GM21360 (cell line): Measurements from ENCODE around the gene COG3.

Source experiments
- ATAC-seq: cut with Tn5 transposase; IDR thresholded peaks from one replicate; pipeline ENCODE4 v1.9.1; 2021; ENCODE audit warnings: mild to moderate bottlenecking, moderate library complexity; ENCODE audit not compliant: unreplicated experiment

The COG3 gene

GRCh38 chr13:45503658-45504057 is 38.9 kb downstream of the COG3 start:
- ATAC-seq = no peak

GRCh38 chr13:45506811-45507210 is 42.1 kb downstream of the COG3 start:
- ATAC-seq = no peak

- no peak for ATAC-seq
Observed at GRCh38 chr13:45508776-45509175, 44.0 kb downstream of the COG3 start.

- no peak for ATAC-seq
Observed at GRCh38 chr13:45510672-45511071, 45.9 kb downstream of the COG3 start.

- ATAC-seq = no peak
Observed at GRCh38 chr13:45511310-45512097, 46.8 kb downstream of the COG3 start.

- ATAC-seq = no peak
Observed at GRCh38 chr13:45512098-45512496, 47.4 kb downstream of the COG3 start.

GRCh38 chr13:45516757-45517156 is 52.0 kb downstream of the COG3 start:
- ATAC-seq = no peak

GRCh38 chr13:45518525-45519245 is 53.9 kb downstream of the COG3 start:
- ATAC-seq = no peak

GRCh38 chr13:45519493-45519892 is 54.8 kb downstream of the COG3 start:
- ATAC-seq = no peak

GRCh38 chr13:45521297-45521696 is 56.6 kb downstream of the COG3 start:
- no peak for ATAC-seq

GRCh38 chr13:45522571-45522970 is 57.8 kb downstream of the COG3 start:
- ATAC-seq = no peak

- ATAC-seq = no peak
Observed at GRCh38 chr13:45527699-45528462, 63.1 kb downstream of the COG3 start.

GRCh38 chr13:45529758-45530157 is 65.0 kb downstream of the COG3 start:
- no peak for ATAC-seq

GRCh38 chr13:45534604-45535003 is 69.9 kb downstream of the COG3 start:
- ATAC-seq = no peak

- ATAC-seq = no peak
Observed at GRCh38 chr13:45536224-45536623, 71.5 kb downstream of the COG3 start.

- no peak for ATAC-seq
Observed at GRCh38 chr13:45537516-45537915, 72.8 kb downstream of the COG3 start.

GRCh38 chr13:45538382-45538781 is 73.6 kb downstream of the COG3 start:
- no peak for ATAC-seq

GRCh38 chr13:45540195-45540594 is 75.5 kb downstream of the COG3 start:
- no peak for ATAC-seq

GRCh38 chr13:45540864-45541263 is 76.1 kb downstream of the COG3 start:
- ATAC-seq = no peak

GRCh38 chr13:45541806-45542205 is 77.1 kb downstream of the COG3 start:
- ATAC-seq = no peak

GRCh38 chr13:45542391-45542790 is 77.7 kb downstream of the COG3 start:
- ATAC-seq = no peak

GRCh38 chr13:45542878-45543277 is 78.1 kb downstream of the COG3 start:
- no peak for ATAC-seq
